H9 (cell line): Measurements from ENCODE around the gene TASOR2. TPM values are rescaled to one million over a fixed set of nuclear protein-coding genes. Genes with fewer than 3 reads are reported as not detected.
A peak's percentile ranks its signal among the peaks of the same experiment; 100 is the strongest.

Source experiments
- DNase-seq: peaks from one replicate; pipeline ENCODE4 v3.0.0-alpha.2; 2017
- H2AFZ ChIP-seq: one replicate; pipeline ENCODE4 v1.6.1; 2013; ENCODE audit warnings: mild to moderate bottlenecking, low read length, control low read depth, moderate library complexity
- H2AK5ac ChIP-seq: 2 replicates; pipeline ENCODE4 v1.6.1; 2013; ENCODE audit warnings: low read length, control low read depth, mixed read lengths; ENCODE audit not compliant: insufficient read length
- H2BK120ac ChIP-seq: one replicate; pipeline ENCODE4 v1.6.1; 2013; ENCODE audit warnings: low read depth, mild to moderate bottlenecking, low read length, control low read depth, inconsistent platforms; ENCODE audit not compliant: poor library complexity, severe bottlenecking
- H2BK12ac ChIP-seq: 2 replicates; pipeline ENCODE4 v1.6.1; 2013; ENCODE audit warnings: low read length, control low read depth, mixed read lengths, low read depth; ENCODE audit not compliant: insufficient read length
- H2BK15ac ChIP-seq: 2 replicates; pipeline ENCODE4 v1.6.1; 2013; ENCODE audit warnings: low read depth, low read length, control low read depth
- H2BK20ac ChIP-seq: one replicate; pipeline ENCODE4 v1.6.1; 2013; ENCODE audit warnings: low read depth, mild to moderate bottlenecking, low read length, control low read depth, inconsistent platforms; ENCODE audit not compliant: poor library complexity, severe bottlenecking
- H2BK5ac ChIP-seq: 2 replicates; pipeline ENCODE4 v1.6.1; 2013; ENCODE audit warnings: low read length, control low read depth, mixed read lengths; ENCODE audit not compliant: insufficient read length
- H3K14ac ChIP-seq: 2 replicates; pipeline ENCODE4 v1.6.1; 2013; ENCODE audit warnings: low read length, control low read depth; ENCODE audit not compliant: insufficient read depth
- H3K18ac ChIP-seq: 2 replicates; pipeline ENCODE4 v1.6.1; 2013; ENCODE audit warnings: low read depth, mild to moderate bottlenecking, mixed read lengths, low read length, control low read depth; ENCODE audit not compliant: insufficient read length
- H3K23ac ChIP-seq: 2 replicates; pipeline ENCODE4 v1.6.1; 2013; ENCODE audit warnings: low read length, control low read depth, mixed read lengths, low read depth; ENCODE audit not compliant: insufficient read length
- H3K23me2 ChIP-seq: 2 replicates; pipeline ENCODE4 v1.6.1; 2013; ENCODE audit warnings: low read depth, mild to moderate bottlenecking, mixed read lengths, low read length, control low read depth; ENCODE audit not compliant: insufficient read length, poor library complexity, severe bottlenecking
- H3K27ac ChIP-seq: 2 replicates; pipeline ENCODE4 v1.5.1; 2013; ENCODE audit warnings: low read length, control low read depth, mixed read lengths, low read depth; ENCODE audit not compliant: insufficient read length
- H3K27me3 ChIP-seq: 2 replicates; pipeline ENCODE4 v1.6.1; 2013; ENCODE audit warnings: low read length, control low read depth, inconsistent platforms; ENCODE audit not compliant: insufficient read depth
- H3K4ac ChIP-seq: 2 replicates; pipeline ENCODE4 v1.6.1; 2013; ENCODE audit warnings: low read depth, mild to moderate bottlenecking, control low read depth, inconsistent platforms, low read length, moderate library complexity
- H3K4me1 ChIP-seq: 2 replicates; pipeline ENCODE4 v1.6.1; 2013; ENCODE audit warnings: low read length, control low read depth, inconsistent platforms; ENCODE audit not compliant: insufficient read depth
- H3K4me2 ChIP-seq: 2 replicates; pipeline ENCODE4 v1.6.1; 2013; ENCODE audit warnings: low read length, control low read depth, mixed read lengths; ENCODE audit not compliant: insufficient read length, insufficient read depth
- H3K56ac ChIP-seq: 2 replicates; pipeline ENCODE4 v1.6.1; 2013; ENCODE audit warnings: low read depth, mild to moderate bottlenecking, mixed read lengths, low read length, control low read depth; ENCODE audit not compliant: insufficient read length
- H3K79me1 ChIP-seq: 2 replicates; pipeline ENCODE4 v1.6.1; 2013; ENCODE audit warnings: low read depth, mild to moderate bottlenecking, moderate library complexity, low read length, control low read depth, inconsistent platforms; ENCODE audit not compliant: insufficient read depth, poor library complexity, severe bottlenecking
- H3K79me2 ChIP-seq: 2 replicates; pipeline ENCODE4 v1.6.1; 2013; ENCODE audit warnings: low read length, control low read depth, inconsistent platforms; ENCODE audit not compliant: insufficient read depth
- H3K9ac ChIP-seq: 2 replicates; pipeline ENCODE4 v1.6.1; 2013; ENCODE audit warnings: low read length, control low read depth, mixed read lengths; ENCODE audit not compliant: insufficient read length; ENCODE audit errors: extremely low read depth
- H3K9me3 ChIP-seq: one replicate; pipeline ENCODE4 v1.6.1; 2013; ENCODE audit warnings: low read depth, low read length, inconsistent platforms; ENCODE audit not compliant: control insufficient read depth
- H3T11ph ChIP-seq: one replicate; pipeline ENCODE4 v1.6.1; 2013; ENCODE audit warnings: mild to moderate bottlenecking, low read length, control low read depth, inconsistent platforms
- H4K20me1 ChIP-seq: one replicate; pipeline ENCODE4 v1.6.1; 2013; ENCODE audit not compliant: control insufficient read depth, insufficient read length, insufficient read depth
- H4K5ac ChIP-seq: 2 replicates; pipeline ENCODE4 v1.6.1; 2013; ENCODE audit warnings: low read depth, mild to moderate bottlenecking, mixed read lengths, low read length, control low read depth; ENCODE audit not compliant: insufficient read length
- H4K8ac ChIP-seq: replicated peaks from 2 replicates; pipeline ENCODE4 v1.6.1; 2013; ENCODE audit warnings: low read length, control low read depth, mixed read lengths, low read depth; ENCODE audit not compliant: insufficient read length
- H4K91ac ChIP-seq: 2 replicates; pipeline ENCODE4 v1.6.1; 2013; ENCODE audit warnings: low read depth, mild to moderate bottlenecking, moderate library complexity, mixed read lengths, low read length, control low read depth; ENCODE audit not compliant: insufficient read length
- H3K27ac Mint-ChIP-seq, 3 experiments: 2 replicates in 2 of 3; 3 replicates in 1 of 3; pipeline ENCODE4 v1.8.0; 2020 to 2021; ENCODE audit warnings: mixed read lengths in 3 of 3, mild to moderate bottlenecking in 1 of 3, moderate library complexity in 1 of 3
- H3K27me3 Mint-ChIP-seq: 2 replicates; pipeline ENCODE4 v1.8.0; 2021; ENCODE audit warnings: low read depth, mild to moderate bottlenecking, moderate library complexity, mixed read lengths
- H3K36me3 Mint-ChIP-seq, 3 experiments: 2 replicates in 2 of 3; 3 replicates in 1 of 3; pipeline ENCODE4 v1.8.0; 2020 to 2021; ENCODE audit warnings: low read depth in 3 of 3, mixed read lengths in 3 of 3; ENCODE audit not compliant: insufficient read depth in 1 of 3
- H3K4me1 Mint-ChIP-seq, 2 experiments: 2 replicates each; pipeline ENCODE4 v1.8.0; 2020; ENCODE audit warnings: mixed read lengths in 2 of 2
- H3K4me3 Mint-ChIP-seq, 2 experiments: 2 replicates in 1 of 2; 3 replicates in 1 of 2; pipeline ENCODE4 v1.8.0; 2020 to 2021; ENCODE audit warnings: mild to moderate bottlenecking in 2 of 2, mixed read lengths in 2 of 2, moderate library complexity in 1 of 2
- H3K9me3 Mint-ChIP-seq, 2 experiments: 2 replicates in 1 of 2; 3 replicates in 1 of 2; pipeline ENCODE4 v1.8.0; 2020; ENCODE audit warnings: mild to moderate bottlenecking in 2 of 2, mixed read lengths in 2 of 2, moderate library complexity in 1 of 2
- CTCF ChIP-seq: fragments of 200-600 bp; sonication (generic); conservative IDR thresholded peaks from 3 replicates; pipeline ENCODE4 v1.8.0; 2021; ENCODE audit warnings: antibody characterized with exemption, mild to moderate bottlenecking
- WGBS: extraction: QIAGEN DNeasy Blood & Tissue Kit; methylation state at CpG from one replicate; pipeline ENCODE4 v1.1.7; 2013; ENCODE audit warnings: missing lambda C conversion rate, low lambda C conversion rate, mixed read lengths; ENCODE audit not compliant: insufficient read length; ENCODE audit errors: extremely low coverage; 5-methylcytosine and 5-hydroxymethylcytosine counted together
- total RNA-seq: library from RNA; stranded (reverse); gene quantifications from 2 replicates; pipeline ENCODE4 v1.2.1, GENCODE V29; 2021

The TASOR2 gene
- total RNA-seq, 1 experiment from 2014 or later = 64.5 TPM

DNA sequence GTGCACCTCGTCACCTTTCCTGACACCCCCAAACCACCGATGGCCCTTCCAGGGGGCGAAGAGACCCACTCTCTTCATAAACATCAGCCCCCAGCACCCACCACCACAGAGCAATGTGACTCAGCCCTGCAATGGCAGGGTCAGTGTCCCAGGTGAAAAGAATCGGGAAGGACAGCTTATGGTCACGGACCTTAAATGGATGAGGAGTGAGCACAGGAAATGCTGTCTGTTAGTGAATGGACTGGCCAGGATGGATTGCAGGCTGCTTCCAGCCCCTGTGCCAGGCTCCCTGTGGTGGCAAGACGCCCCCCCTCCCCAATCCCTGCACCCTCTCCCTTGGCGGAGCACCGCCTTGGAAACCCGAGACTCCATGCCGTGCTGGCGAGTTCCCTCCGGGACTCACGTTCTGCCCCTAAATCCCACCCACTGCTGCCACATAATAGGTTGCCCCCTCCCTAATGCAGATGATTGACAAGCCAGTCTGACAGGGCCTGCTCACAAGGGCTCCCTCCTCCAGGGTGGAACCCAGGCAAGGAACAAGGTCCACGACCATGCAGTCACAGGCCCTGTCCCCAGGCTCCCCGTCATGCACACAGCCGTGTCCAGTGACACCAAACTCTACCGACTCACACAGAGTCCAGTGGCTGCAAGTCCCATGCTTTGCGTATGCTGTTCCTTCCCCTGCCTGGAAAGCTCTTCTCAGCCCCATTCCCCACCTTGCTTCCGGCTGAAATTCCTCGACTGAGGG is 25.6 kb upstream of the TASOR2 start:
- Histone ChIP-seq H2BK15ac (no peak overlapping the region), H3K23me2 (no peaks in the 10 kb centered on the region), H2BK5ac (no peak overlapping the region), H3K14ac (no peak overlapping the region), H3K27ac (no peak overlapping the region), H3K56ac (no peak overlapping the region), H3K27me3 (no peaks in the 10 kb centered on the region), H3K9ac (no peak overlapping the region), H4K91ac (no peak overlapping the region), H3T11ph (no peak overlapping the region), H4K20me1 (peaks cover 3% of the 10 kb centered on the region), H3K4me1 (no peaks in the 10 kb centered on the region; the same call in 1 of the 2 replicates), H4K5ac (no peak overlapping the region), H3K18ac (no peak overlapping the region), H3K9me3 (no peaks in the 10 kb centered on the region), H2BK120ac (no peak overlapping the region), H2BK20ac (no peak overlapping the region), H2AK5ac (no peak overlapping the region), H3K79me1 (no peaks in the 10 kb centered on the region), H4K8ac (no peak overlapping the region), H2AFZ (no peak overlapping the region), H3K79me2 (peaks cover 1% of the 10 kb centered on the region; the same call in 1 of the 2 replicates), H3K23ac (no peak overlapping the region), H3K4me2 (no peak overlapping the region), H2BK12ac (no peak overlapping the region), H3K4ac (no peak overlapping the region)
- Mint-ChIP-seq H3K9me3 (no peaks in the 10 kb centered on the region), H3K27ac (peak overlapping the region; percentile 75 to 83 (median 80); a peak in 4 of 7 replicates), H3K4me3 (peak overlapping the region; percentile 44 to 53; a peak in 4 of 5 replicates), H3K27me3 (no peaks in the 10 kb centered on the region; the same call in 1 of the 2 replicates), H3K4me1 (peaks cover 42 to 58% of the 10 kb centered on the region in 2 experiments), H3K36me3 (no peaks in the 10 kb centered on the region)
- WGBS = no CpG with 5 or more reads among the region's 20 CpGs
- peak; percentile 65 for DNase-seq
- TF ChIP-seq CTCF = no peak
